Coronary artery (tissue), 2 donors: Measurements from ENCODE around the gene MS4A14.

ENCODE experiments used
- DNase-seq: peaks from one replicate; pipeline ENCODE4 v3.0.0-alpha.2; 2017; ENCODE audit warnings: low spot score
- H3K27ac ChIP-seq, 2 donors: fragments of 200-600 bp; sonication (generic); one replicate each; pipeline ENCODE4 v1.5.1; 2016 to 2019
- H3K4me3 ChIP-seq: fragments of 200-600 bp; sonication (generic); 2 replicates; pipeline ENCODE4 v1.5.1; 2016; ENCODE audit warnings: mild to moderate bottlenecking, moderate library complexity
- TF ChIP-seq, protein P1 (sequence below): fragments of 200-600 bp; sonication (generic); IDR thresholded peaks from one replicate; pipeline ENCODE4 v1.5.1; 2019; ENCODE audit warnings: antibody characterized with exemption

Gene MS4A14

DNA sequence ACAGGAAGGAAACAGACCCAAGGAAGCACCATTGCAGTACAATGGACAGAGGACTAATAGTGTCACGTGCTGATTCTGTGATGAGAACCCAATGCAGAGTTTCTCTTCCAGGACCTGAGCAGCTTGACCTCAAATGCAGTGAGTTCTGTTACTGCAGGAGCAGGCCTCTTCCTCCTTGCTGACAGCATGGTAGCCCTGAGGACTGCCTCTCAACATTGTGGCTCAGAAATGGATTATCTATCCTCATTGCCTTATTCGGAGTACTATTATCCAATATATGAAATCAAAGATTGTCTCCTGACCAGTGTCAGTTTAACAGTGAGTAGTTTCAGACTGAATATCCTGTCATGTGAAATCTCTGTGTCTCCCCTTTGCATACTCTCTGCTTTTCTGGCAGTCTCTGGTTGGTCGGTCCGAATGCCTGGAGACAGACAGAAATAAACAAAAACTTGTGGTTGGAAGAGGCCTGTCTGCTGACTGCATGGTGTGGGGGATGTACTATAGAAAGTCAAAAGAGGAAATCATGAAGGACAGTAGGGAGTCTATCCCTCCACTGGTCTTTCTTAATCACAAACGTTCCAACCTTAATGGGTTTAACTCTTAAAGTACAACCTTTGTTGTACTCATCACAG, 6.9 kb upstream of the MS4A14 start:
- Histone ChIP-seq H3K27ac (peak overlapping the region in 1 of 2 donors; percentile 24), H3K4me3 (no peak overlapping the region)
- TF ChIP-seq, protein P1, sequence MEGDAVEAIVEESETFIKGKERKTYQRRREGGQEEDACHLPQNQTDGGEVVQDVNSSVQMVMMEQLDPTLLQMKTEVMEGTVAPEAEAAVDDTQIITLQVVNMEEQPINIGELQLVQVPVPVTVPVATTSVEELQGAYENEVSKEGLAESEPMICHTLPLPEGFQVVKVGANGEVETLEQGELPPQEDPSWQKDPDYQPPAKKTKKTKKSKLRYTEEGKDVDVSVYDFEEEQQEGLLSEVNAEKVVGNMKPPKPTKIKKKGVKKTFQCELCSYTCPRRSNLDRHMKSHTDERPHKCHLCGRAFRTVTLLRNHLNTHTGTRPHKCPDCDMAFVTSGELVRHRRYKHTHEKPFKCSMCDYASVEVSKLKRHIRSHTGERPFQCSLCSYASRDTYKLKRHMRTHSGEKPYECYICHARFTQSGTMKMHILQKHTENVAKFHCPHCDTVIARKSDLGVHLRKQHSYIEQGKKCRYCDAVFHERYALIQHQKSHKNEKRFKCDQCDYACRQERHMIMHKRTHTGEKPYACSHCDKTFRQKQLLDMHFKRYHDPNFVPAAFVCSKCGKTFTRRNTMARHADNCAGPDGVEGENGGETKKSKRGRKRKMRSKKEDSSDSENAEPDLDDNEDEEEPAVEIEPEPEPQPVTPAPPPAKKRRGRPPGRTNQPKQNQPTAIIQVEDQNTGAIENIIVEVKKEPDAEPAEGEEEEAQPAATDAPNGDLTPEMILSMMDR = no peak
- no peak for DNase-seq

DNA sequence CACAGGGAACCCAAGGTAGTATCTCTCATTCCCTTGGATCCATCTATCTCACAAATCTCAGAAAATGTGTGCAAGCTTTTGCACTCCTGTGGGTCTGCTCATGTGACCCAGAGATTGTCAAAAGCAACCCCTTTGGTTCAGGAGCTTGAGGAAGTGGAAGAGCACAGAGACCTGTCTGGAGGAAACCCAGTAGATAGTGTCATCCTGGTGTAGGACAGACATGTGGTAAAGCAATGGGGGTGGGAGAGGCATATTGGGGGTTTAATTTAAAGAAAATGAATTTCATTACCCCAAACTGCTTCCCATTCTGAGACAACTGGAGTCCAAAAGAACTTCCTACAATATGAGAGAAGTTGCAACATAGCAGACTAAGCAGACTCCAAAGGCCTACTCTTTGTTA, 5.8 kb upstream of the MS4A14 start:
- TF ChIP-seq, protein P1 = no peak
- Histone ChIP-seq H3K4me3 (no peak overlapping the region), H3K27ac (no peak overlapping the region)
- DNase-seq = no peak

DNA sequence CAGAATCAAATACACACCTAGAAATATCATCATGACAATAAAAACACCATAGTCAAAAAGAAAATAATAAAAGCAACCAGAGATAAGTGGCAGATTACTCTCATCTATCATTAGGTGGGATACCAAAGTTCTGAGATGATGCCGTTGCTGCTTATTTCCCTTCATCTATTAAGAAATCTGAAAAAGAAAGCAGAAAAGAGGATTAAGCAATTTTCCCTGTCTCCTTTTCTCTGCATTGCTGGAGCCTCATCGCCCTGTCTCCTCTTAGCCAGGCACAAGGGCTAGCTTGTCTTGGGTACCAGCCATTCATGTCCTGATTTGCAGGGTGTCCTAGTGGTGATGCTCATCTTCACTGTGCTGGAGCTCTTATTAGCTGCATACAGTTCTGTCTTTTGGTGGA, 3.9 kb upstream of the MS4A14 start:
- no peak for DNase-seq
- peak overlapping the region in 1 of 2 donors; percentile 16 for H3K27ac ChIP-seq
- TF ChIP-seq, protein P1 = no peak
- no peak overlapping the region for H3K4me3 ChIP-seq

DNA sequence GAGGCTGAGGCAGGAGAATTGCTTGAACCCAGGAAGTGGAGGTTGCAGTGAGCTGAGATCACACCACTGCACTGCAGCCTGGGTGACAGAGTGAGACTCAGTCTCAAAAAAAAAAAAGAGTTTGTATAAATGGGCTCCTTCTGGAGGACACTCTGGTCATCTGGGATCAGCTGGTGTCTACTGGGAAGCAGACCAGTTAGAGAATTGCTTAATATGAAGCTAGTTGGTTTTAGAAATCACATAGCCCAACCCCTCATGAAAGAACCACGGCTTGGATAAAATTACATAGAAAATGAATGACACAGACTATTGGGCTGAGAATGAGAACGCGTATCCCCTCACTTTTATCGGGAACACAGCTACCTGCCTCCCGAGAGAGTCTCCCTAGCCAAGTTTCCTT, 3.2 kb upstream of the MS4A14 start:
- Histone ChIP-seq H3K27ac (no peak overlapping the region), H3K4me3 (no peak overlapping the region)
- TF ChIP-seq, protein P1 = no peak
- DNase-seq = no peak

DNA sequence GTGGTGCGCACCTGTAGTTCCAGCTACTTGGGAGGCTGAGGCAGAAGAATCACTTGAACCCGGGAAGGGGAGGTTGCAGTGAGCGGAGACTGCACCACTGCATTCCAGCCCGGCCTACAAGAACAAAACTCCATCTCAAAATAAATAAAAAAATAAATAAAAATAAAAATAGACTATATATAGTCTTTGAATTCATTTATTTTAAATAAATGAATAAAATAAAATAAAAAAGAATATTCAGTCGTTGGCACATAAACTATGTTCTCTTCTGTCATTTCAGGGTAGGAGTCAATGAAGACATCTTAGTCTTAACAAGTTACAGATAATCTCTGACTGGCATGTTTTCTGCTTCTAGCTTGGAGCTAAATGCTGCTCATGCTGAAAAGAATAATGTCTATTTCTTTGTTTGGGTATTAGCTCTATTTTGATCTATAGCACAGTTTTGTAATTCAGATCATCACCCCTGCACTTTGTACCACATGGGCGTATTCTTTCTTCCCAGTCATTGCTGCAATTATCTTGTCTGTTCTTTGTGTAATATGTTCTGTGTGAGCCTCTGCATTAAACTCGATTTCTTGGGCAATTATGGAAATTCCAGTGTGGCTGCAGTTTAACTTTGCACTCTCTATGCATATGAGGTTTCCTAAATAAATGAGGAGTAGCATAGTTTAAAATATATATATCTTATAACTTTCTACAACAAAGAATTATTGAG, 1.4 kb upstream of the MS4A14 start:
- TF ChIP-seq, protein P1 = no peak
- Histone ChIP-seq H3K4me3 (no peak overlapping the region), H3K27ac (no peak overlapping the region)
- DNase-seq = no peak

DNA sequence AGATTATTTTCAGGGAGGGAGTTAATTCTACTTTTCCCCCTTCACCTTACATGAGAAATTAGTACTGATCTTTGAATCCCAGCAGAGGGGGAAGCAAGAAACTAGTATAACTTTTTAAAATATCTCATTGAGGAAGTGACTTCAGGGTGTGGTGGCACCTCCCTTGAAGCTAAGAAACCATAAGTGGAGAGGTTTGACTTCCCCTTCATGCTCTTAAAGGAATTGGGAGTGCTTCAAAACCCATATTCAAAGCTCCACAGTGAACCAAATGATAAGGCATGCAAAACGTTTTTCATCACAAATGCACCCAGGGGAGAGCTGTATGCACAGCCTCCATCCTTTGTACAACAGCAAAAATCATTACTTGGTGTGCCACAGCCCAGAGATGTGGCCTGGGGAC, 540 bp downstream of the MS4A14 start:
- no peak overlapping the region for H3K4me3 ChIP-seq
- no peak for DNase-seq
- H3K27ac ChIP-seq = no peak overlapping the region
- TF ChIP-seq, protein P1 = no peak

DNA sequence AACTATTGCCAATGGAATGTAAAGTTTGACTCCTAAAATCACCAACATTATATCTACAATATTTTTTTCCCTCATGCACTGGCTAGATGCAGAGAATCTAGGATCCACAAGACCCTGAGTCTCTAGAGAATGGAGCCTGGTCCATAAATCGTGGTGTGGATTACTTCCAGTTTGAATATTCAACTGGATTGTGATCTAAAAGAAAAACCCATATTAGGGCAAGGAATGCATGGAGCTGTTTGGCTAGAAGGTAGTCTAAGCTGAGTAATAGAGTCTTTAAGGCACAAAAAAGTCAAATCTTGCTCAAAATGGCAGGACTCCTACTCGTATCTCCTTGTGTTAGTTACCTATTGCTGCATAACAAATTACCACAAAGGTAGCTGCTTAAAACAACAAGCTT, 23.8 kb downstream of the MS4A14 start:
- H3K4me3 ChIP-seq = no peak overlapping the region
- no peak for DNase-seq
- TF ChIP-seq, protein P1 = no peak
- no peak overlapping the region for H3K27ac ChIP-seq
